ENCODE data around the gene KIF14.
"Not testable (repeated sequence)": the region's sequence is repeated elsewhere in the genome, so short reads cannot be mapped to it uniquely, and the experiment has no call there.

The KIF14 gene

DNA sequence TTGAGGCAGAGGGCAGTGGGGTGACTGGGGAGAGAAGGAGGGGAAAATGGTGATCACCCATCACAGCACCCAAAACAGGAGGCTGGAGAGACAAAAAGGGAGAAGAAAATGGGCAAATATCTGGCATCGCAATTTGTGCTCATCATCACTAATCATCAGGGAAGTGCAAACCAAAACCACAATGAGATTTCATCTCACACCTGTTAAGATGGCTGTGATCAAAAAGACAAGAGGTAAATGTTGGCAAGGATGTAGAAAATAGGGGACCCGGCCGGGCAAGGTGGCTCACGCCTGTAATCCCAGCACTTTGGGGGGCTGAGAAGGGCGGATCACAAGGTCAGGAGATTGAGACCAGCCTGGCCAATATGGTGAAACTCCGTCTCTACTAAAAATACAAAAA lies 74.0 kb downstream of the KIF14 start:
- DNase-seq (ENCODE audit: low spot score) = no peak

DNA sequence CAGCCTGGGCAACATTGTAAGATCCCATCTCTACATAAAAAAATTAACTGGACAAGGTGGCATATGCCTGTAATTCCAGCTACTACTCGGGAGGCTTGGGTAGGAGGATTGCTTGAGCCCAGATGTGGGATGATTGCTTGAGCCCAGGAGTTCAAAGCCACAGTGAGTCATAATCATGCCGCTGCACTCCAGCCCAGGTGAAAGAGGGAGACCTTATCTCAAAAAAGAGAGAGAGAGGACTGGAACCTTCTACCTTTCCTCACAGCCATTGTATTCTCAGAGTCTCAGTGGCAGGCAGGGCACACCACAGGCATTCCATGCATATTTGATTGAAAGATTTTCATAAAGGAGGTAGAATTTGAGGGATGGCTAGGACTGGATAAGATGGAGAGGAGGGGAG lies 78.4 kb downstream of the KIF14 start:
- no peak for DNase-seq (ENCODE audit: low spot score)

DNA sequence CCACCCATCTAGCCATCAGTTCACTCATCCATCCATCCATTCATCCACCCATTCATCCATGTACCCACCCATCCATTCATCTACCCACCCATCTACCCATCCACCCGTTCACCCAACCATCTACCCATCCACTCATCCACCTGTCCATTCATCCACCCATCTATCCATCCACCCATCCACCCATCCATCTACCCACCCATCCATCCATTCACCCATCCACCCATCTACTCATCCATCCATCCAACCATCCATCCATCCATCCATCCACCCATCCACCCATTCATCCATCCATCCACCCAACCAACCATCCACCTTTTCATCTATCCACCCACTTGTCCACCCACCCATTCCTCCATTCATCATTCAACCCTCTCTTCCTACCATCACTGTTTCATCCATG lies 80.3 kb downstream of the KIF14 start:
- no peak for DNase-seq (ENCODE audit: low spot score)

DNA sequence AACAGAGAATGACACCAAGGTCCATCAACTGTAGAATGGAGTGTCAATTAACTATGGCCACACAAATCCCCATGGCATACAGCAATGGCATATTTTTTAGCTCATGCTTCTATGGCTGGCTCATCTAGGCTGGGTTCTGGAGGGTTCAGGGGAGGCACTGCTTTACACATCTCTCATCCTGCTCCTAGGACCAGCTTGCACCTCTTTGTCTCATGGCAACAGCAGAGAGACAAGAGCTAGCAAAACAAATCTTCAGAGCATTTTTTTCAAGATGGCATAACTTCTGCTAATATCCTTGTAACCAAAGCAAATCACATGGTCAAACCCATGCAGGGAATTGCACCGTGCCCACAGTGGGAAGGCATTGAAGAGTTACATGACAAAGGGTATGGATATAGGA lies 82.4 kb downstream of the KIF14 start:
- DNase-seq (ENCODE audit: low spot score) = no peak

DNA sequence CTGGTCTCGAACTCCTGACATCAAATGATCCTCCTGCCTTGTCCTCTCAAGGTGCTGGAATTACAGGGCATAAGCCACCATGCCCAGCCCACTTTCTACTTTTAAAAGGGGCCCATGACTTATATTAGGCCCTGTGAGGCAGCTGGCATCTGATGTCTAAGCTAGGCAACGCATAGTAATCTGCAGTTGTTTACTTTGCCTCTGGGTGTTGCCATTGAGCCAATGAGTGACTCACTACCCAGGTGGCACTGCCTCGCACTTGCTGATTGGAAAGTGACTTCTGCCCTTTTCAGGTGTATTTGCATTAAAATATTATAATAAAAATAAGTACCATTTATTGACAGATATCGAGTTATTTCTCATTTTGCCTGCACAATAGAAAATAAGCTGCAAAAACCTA lies 84.9 kb downstream of the KIF14 start:
- DNase-seq (ENCODE audit: low spot score) = peak; percentile 32

DNA sequence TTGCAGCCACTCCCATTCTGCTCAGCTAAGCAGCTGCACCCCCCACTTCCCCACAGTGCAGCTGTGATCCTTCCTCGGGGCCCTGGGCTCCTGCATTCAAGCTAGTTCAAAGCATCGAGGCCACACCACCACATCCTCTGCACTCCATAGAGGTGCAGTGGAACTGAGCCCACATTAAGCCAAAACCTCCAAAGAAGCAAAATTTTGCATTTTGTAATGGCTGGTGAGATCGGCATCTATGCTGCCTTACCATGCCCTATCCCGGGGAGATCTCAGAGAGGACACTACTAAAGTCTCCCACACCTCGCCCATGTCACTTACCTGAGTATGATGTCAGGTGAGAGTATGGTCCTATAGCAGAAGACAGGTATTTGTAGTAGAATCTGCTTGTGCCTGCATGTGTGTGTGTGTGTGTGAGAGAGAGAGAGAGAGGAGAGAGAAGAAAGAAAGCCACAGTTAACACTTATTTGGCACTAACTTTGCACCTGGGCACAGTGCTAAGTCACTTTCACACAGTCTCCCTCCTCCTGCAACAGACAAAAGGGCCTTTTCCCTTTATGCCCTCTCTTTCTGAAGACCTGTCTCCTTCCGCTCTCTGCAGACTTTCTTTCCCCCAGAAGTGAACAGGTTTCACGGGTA lies 89.8 kb downstream of the KIF14 start:
- no peak for DNase-seq (ENCODE audit: low spot score)

DNA sequence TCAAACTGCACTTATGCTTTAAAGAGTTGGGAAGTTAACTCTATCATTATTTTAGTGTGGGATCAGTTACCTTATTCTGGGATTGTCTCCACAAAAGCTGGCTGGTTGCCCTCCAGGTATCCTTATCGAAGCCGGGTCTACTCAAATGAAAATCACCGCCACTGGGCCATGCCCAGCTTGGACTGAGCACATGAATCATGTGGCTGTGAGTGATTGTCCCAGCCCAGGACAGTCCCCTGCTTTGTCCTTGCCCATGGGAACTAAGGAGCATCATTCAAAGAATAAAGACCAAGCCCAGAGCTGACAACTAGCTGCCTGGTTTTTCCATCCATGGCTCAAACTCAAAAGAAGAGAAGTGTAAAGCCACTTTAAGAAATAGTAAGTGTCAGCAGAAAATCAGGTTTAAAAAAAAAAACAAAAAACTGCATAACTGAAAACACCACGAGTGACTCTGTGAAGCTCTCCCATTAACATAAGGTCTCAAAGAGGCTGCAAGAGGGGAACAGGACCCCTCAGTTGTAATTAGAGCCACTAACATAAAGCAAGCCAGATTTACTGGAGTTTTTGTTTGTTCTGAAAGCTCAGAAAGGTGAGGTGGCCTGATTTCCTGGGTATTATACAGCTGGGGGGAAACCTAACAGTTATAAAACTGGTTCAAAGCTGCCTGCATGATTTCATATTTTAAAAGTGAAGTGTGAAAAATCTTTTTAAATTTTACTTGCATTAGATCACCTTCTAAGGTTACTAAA lies 91.5 kb downstream of the KIF14 start:
- no peak for DNase-seq (ENCODE audit: low spot score)

DNA sequence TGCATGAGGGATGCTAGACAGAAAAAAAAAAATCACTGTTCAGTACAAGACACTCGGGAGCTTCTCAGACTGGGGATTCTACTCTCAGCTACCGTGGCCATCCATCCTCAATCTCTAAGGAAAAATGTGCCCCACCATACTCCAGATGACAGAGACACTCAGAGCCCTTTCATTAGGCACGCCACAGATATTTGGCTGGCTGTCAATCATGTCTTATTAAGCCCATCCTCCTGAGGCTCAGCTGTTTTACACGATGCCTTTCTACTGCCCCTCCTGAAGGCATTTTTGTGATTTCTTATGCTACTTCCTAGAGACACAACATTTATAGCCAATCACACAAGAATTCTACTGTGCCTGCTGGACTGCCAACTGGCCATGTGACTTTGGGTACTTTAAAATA lies 92.9 kb downstream of the KIF14 start:
- no peak for DNase-seq (ENCODE audit: low spot score)

DNA sequence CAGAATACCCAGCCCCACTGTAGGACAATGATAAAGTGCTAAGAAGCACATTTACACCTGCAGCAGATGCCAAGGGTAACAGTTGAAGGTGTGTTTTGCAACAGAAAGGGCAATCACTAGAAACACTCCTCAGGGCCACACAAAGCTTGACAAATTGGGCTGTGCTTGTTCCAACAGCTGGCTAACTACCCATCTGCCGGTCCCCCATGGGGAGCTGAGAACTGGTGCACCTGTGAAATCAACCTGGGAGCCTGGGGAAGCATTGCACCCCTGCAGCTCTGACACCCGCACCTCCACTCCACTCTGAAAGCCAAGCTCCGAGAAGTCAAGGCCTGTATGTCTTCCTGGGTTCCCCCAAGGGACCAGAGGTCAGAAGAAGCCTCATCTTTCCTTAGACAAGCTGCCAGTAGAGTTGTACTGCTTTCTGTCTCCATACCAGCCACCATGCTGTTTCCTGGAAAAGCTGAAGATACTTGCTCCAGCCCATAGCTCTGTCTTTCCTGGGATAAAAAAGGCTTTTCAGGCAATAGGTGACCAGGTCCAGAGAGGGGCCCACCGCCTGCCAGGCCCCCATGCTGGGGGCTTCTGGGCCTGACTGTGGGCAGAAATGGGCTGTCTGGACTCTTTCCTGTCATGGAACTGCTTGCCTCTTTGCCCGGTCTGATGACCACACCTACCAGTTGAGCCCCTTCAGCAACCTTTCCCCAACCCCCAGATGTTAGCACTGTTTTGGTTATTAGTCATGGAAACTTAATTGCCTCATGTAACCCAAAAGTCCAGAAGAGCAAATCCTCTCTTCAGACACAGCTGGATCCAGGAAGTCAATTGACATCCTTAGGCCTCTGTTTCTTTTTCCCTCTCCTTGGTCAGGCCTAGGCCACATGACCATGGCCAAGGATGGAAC lies 93.6 kb downstream of the KIF14 start:
- DNase-seq (ENCODE audit: low spot score) = peak; percentile 12

DNA sequence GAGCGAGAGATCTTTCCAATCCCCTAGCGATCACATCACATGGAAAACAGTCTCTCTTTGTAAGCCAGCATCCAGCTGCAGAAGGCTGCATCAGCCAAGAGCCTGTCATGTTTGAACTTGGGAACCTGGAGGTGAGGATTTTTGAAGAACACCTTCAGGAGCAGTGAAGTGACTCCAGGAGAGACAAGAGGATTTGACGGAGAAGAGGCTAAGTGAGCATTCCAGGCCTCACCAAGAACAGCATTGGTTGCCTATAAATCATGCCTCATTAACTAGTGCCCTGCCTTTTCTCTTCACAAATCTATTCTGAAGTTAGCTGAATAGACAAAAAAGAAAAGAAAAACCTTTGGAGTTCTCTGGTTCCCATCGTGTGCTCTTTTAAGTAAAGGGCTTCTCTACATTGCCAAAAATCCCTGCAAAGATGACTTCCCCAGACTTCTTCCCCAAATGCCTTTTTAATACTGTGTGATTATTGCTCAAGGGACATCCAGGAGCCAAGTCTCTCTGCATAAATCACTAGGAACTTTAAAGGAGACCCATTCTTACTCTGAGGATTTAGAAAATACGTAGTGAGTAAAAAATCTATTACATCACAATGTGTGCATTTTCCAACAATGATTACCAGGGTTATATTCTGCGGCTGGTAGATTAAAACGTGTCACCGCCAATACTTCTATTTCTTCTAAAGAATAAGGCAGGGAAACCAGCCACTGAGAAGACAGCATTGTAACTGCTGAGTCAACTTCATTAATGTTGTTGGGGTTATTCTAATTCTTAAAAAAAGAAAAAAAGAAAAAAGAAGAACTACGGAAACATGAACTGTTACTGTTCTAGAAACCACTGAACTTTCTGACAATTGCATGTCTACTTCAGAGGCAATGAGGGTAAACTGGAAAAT lies 95.2 kb downstream of the KIF14 start:
- DNase-seq (ENCODE audit: low spot score) = peak; percentile 40

DNA sequence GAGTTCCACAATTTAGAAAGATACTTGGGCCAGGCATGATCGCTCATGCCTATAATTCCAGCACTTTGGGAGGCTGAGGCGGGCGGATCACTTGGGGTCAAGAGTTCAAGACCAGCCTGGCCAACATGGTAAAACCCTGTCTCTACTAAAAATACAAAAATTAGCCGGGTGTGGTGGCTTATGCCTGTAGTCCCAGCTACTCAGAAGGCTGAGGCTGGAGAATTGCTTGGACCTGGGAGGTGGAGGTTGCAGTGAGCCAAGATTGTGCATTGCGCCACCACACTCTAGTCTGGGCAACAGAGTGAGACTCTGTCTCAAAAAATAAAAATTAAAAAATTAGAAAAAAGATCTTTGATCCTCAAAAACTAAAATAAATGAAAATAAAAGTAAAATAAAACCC lies 96.0 kb downstream of the KIF14 start:
- not testable (repeated sequence) for DNase-seq (ENCODE audit: low spot score)

DNA sequence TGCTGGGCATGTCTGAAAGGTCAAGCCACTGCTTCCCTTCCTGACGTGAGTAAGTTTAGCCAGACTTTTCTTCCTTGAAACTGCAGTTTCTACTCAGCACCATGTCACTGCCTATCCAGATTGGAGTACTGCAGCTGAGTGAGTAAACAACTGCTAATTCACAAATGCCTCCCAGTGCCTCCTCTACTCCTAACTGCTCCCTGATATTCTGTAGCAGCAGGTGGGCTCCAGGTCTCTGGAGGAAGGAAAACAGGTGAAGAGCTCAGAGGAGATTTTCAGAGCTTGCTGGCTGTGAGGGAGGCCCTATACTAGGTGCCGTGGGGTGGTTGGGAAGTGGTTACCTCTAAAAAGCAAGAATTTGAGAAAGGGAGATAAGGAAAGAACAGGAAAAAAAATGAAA lies 96.5 kb downstream of the KIF14 start:
- DNase-seq (ENCODE audit: low spot score) = no peak

DNA sequence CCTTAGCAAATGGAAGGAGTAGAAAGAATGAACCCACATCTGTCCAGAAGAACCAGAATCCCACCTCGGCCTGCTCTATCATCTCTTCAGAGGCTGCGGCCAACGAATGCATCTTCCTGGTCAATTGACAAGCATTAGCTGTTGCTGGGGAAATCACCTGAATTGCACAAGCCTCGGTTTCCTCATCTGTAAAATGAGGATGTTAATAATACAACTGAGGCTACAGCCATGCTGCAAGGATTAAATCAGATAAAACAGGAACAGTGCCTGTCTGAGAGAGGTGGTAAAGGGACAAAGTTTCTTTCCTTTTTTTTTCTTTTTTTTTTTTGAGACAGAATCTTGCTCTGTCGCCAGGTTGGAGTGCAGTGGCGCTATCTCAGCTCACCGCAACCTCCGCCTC lies 99.8 kb downstream of the KIF14 start:
- no peak for DNase-seq (ENCODE audit: low spot score)

DNA sequence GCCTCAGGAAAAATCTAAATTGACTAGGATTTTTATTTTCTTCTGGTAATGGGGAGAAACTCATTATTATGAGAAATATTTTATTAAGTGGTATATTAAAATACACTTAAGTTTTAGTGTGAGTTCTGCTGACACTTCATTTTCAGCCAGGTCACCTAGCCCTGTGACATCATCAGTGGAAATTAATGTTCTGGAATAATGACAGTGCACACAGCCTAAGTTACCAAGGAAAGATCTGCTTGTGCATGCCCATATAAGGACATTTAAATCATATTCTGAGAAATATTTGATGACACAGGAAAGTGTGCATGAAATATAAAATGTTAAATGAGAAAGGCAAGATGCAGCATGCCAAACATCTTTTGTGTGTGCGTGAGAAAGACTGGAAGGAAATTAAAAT lies 102.0 kb downstream of the KIF14 start:
- DNase-seq (ENCODE audit: low spot score) = no peak

DNA sequence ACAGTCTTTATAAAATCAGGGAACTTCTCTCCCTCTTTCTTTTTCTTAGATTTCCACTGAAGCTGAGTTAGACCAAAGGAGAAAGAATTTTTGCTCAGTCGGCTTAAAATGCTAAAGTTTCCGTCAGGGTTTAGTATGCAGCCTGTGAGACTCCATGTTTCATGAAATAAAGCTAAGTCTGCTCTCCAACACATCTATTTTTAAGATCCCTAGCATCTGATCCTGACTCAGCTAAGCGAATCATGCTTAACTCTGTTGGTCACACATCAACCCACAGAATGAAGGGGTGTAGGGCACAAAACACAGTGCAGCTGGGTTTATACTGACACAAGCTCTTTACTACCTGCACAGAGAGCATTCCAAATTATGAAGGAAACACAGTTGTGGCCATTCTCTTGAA lies 108.4 kb downstream of the KIF14 start:
- DNase-seq (ENCODE audit: low spot score) = peak; percentile 75

DNA sequence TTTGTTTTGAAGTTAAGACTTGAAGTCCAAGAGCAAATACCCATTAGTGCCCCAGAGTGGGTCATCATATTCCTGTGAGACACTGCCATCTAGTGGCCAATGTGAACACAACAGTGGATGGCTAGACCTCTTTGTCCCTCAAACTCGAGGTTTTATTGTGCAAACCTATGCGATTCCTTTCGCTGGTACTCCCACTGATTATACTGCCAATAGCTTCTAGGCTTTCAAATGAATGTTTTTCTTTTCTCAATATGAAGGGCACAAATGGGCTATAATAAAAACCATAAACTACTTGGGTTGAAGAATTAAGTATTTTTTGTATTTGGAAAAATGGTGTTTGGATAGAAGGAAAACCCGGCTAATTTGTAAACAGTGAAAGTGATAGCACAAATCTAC lies 110.3 kb downstream of the KIF14 start:
- DNase-seq (ENCODE audit: low spot score) = peak; percentile 87

DNA sequence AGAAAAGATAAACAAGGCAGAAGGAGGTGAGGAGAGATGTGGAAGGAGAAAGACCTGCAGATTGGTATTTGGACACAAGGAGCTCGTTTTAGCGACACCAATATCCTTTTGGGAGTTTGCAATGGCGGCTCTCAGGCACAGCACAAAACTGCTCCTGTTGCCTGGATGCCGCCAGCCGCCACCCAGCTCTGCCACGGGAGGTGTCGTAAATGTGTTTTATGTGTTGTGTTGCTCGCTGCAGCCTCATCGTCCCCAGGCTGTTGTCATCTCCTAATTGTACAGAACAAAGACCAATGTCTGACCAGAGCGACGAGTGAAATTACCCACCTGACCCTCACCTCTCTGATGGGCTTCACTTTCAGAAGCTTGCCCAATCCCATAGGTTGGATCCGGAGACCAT lies 114.1 kb downstream of the KIF14 start:
- no peak for DNase-seq (ENCODE audit: low spot score)

DNA sequence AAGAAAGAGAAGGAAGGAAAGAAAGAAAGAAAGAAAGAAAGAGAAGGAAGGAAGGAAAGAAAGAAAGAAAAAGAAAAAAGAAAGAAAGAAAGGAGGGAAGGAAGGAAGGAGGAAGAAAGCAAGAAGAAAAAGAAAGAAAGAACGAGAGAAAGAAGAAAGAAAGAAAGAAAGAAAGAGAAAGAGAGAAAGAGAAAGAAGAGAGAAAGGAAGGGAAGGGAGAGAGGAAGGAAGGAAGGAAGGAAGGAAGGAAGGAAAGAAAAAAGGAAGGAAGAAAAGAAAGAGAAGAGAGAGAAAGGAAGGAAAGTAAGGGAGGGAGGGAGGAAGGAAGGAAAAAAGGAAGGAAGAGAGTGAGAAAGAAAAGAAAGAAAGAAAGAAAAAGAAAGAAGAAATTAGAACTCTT lies 115.3 kb downstream of the KIF14 start:
- DNase-seq (ENCODE audit: low spot score) = no peak

All from AG20443 (cell line).